Measurements from ENCODE around the gene ONECUT1.

DNA sequence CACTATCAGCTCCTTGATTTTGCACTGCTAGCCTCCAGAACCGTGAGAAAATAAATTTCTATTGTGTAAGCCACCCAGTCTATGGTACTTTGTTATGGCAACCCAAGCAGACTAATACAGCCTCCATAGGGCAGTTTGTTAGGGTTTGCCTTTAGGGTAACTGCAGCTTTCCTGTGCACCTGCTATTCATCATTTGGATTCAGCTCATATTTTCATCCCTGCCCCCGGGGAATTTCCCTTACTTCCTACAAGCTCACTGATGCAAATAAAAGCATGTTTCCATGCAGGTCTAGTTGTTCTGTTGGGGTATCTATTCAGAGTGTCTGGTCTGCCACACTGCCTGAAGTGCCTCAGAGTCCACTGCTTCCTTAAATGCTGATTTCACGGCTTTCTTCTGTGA lies 62.3 kb downstream of the ONECUT1 start:
- TF ChIP-seq POLR2A (IDR thresholded peaks at IDR 0.05) (no peak), CTCF (IDR thresholded peaks at IDR 0.05) (no peak)
